K562 (cell line): Measurements from ENCODE around the gene GON4L. TPM values are rescaled to one million over a fixed set of nuclear protein-coding genes. Genes with fewer than 3 reads are reported as not detected.

Experiments used
- polyA plus RNA-seq, 8 experiments: library from polyadenylated mRNA; depleted of rRNA in 4 of 8; stranded (reverse) in 5 of 8; unstranded in 3 of 8; fragments of >200 nt; fragmentation: Nextera tagmentation in 2 of 8; fragmentation: Illumina TruSeq in 1 of 8; extraction: Ambion mirVana in 2 of 8; extraction: Trizol in 1 of 8; gene quantifications; 2 replicates each; pipeline versions ENCODE4 v1.2.1 to v1.2.3, GENCODE V29; 2011 to 2014; ENCODE audit warnings: inconsistent platforms in 1 of 8, missing spikeins in 1 of 8
- small RNA-seq: library from RNA; depleted of rRNA; stranded (forward); fragments of <200 nt; gene quantifications from one replicate; pipeline ENCODE3, GENCODE V24; 2014
- total RNA-seq, 7 experiments: library from RNA; depleted of rRNA in 6 of 7; stranded (reverse); fragments of >200 nt in 6 of 7; fragmentation: Illumina TruSeq in 2 of 7; extraction: Trizol in 2 of 7; gene quantifications; 2 replicates each; pipeline versions ENCODE4 v1.2.1 to v1.2.3, GENCODE V29; 2011 to 2021; ENCODE audit warnings: low replicate concordance in 1 of 7

Gene GON4L
- total and polyA plus RNA-seq, 9 of the 15 experiments (the other 6 are each of a cell fraction or from before 2014, with no cell fraction given), result 20.2 to 47.4 (median 33.6) TPM

Small RNAs within 50 kb of the gene (small RNA-seq; reads per million reads assigned to genes)
- gene RF00015, result not detected

Other genes with a start within 250 kb of the GON4L start
Only the 7 nearest of the 13 such genes appear.
- gene DAP3, start 168.1 kb downstream of the GON4L start, total RNA-seq (2014; rRNA removed), result 129 and 155 TPM in 2 replicates
- 250 and 288 TPM in 2 replicates for gene DAP3, start 168.1 kb downstream of the GON4L start, total RNA-seq (2014; rRNA removed; fragmentation: Illumina TruSeq; extraction: Trizol)
- 202 and 215 TPM in 2 replicates for gene DAP3, start 168.1 kb downstream of the GON4L start, total RNA-seq (2015; rRNA removed; fragmentation: Illumina TruSeq; extraction: Trizol)
- gene DAP3, start 168.1 kb downstream of the GON4L start, total RNA-seq (2021), result 242 and 246 TPM in 2 replicates
- gene DAP3, start 168.1 kb downstream of the GON4L start, polyA plus RNA-seq (2011; rRNA removed), result 431 and 484 TPM in 2 replicates
- 402 and 404 TPM in 2 replicates for gene DAP3, start 168.1 kb downstream of the GON4L start, polyA plus RNA-seq (2014; fragmentation: Illumina TruSeq; extraction: Trizol)
- 100 to 1,000 TPM; 298 to 468 TPM for gene DAP3, start 168.1 kb downstream of the GON4L start, polyA plus RNA-seq (2014; fragmentation: Nextera tagmentation; extraction: Ambion mirVana)
- 344 and 358 TPM in 2 replicates for gene DAP3, start 168.1 kb downstream of the GON4L start, polyA plus RNA-seq (2014; rRNA removed)
- 0.05 and 0.12 TPM in 2 replicates for gene SYT11, start 2.4 kb upstream of the GON4L start, total RNA-seq (2014; rRNA removed)
- 0.07 and 0.13 TPM in 2 replicates for gene SYT11, start 2.4 kb upstream of the GON4L start, total RNA-seq (2014; rRNA removed; fragmentation: Illumina TruSeq; extraction: Trizol)
- gene SYT11, start 2.4 kb upstream of the GON4L start, total RNA-seq (2015; rRNA removed; fragmentation: Illumina TruSeq; extraction: Trizol), result 0.11 TPM in 2 replicates
- 0.18 and 0.20 TPM in 2 replicates for gene SYT11, start 2.4 kb upstream of the GON4L start, total RNA-seq (2021)
- gene SYT11, start 2.4 kb upstream of the GON4L start, polyA plus RNA-seq (2011; rRNA removed), result 0.17 and 0.26 TPM in 2 replicates
- 0.13 and 0.19 TPM in 2 replicates for gene SYT11, start 2.4 kb upstream of the GON4L start, polyA plus RNA-seq (2014; fragmentation: Illumina TruSeq; extraction: Trizol)
- under 1 TPM; 0.08 to 0.11 TPM for gene SYT11, start 2.4 kb upstream of the GON4L start, polyA plus RNA-seq (2014; fragmentation: Nextera tagmentation; extraction: Ambion mirVana)
- 0.05 and 0.11 TPM in 2 replicates for gene SYT11, start 2.4 kb upstream of the GON4L start, polyA plus RNA-seq (2014; rRNA removed)
- gene RIT1, start 54.1 kb upstream of the GON4L start, total RNA-seq (2014; rRNA removed), result 13.5 and 15.8 TPM in 2 replicates
- 24.9 and 28.8 TPM in 2 replicates for gene RIT1, start 54.1 kb upstream of the GON4L start, total RNA-seq (2014; rRNA removed; fragmentation: Illumina TruSeq; extraction: Trizol)
- 18.7 and 20.0 TPM in 2 replicates for gene RIT1, start 54.1 kb upstream of the GON4L start, total RNA-seq (2015; rRNA removed; fragmentation: Illumina TruSeq; extraction: Trizol)
- gene RIT1, start 54.1 kb upstream of the GON4L start, total RNA-seq (2021), result 22.9 and 23.1 TPM in 2 replicates
- 41.7 and 57.6 TPM in 2 replicates for gene RIT1, start 54.1 kb upstream of the GON4L start, polyA plus RNA-seq (2011; rRNA removed)
- 20.8 and 21.2 TPM in 2 replicates for gene RIT1, start 54.1 kb upstream of the GON4L start, polyA plus RNA-seq (2014; fragmentation: Illumina TruSeq; extraction: Trizol)
- 10 to 100 TPM; 53.7 to 57.1 TPM for gene RIT1, start 54.1 kb upstream of the GON4L start, polyA plus RNA-seq (2014; fragmentation: Nextera tagmentation; extraction: Ambion mirVana)
- 19.3 and 20.4 TPM in 2 replicates for gene RIT1, start 54.1 kb upstream of the GON4L start, polyA plus RNA-seq (2014; rRNA removed)
- 65.6 and 72.9 TPM in 2 replicates for gene KHDC4, start 77.2 kb upstream of the GON4L start, total RNA-seq (2014; rRNA removed)
- gene KHDC4, start 77.2 kb upstream of the GON4L start, total RNA-seq (2014; rRNA removed; fragmentation: Illumina TruSeq; extraction: Trizol), result 65.2 and 75.1 TPM in 2 replicates
- gene KHDC4, start 77.2 kb upstream of the GON4L start, total RNA-seq (2015; rRNA removed; fragmentation: Illumina TruSeq; extraction: Trizol), result 75.3 and 77.3 TPM in 2 replicates
- 62.9 and 64.9 TPM in 2 replicates for gene KHDC4, start 77.2 kb upstream of the GON4L start, total RNA-seq (2021)
- gene KHDC4, start 77.2 kb upstream of the GON4L start, polyA plus RNA-seq (2011; rRNA removed), result 185 and 202 TPM in 2 replicates
- gene KHDC4, start 77.2 kb upstream of the GON4L start, polyA plus RNA-seq (2014; fragmentation: Illumina TruSeq; extraction: Trizol), result 61.5 and 78.8 TPM in 2 replicates
- 10 to 100 TPM; 12.1 to 14.4 TPM for gene KHDC4, start 77.2 kb upstream of the GON4L start, polyA plus RNA-seq (2014; fragmentation: Nextera tagmentation; extraction: Ambion mirVana)
- gene KHDC4, start 77.2 kb upstream of the GON4L start, polyA plus RNA-seq (2014; rRNA removed), result 127 and 132 TPM in 2 replicates
- 0.64 TPM in 1 of 2 replicates, not detected in the other for gene RXFP4, start 84.4 kb upstream of the GON4L start, total RNA-seq (2014; rRNA removed)
- not detected in 2 replicates for gene RXFP4, start 84.4 kb upstream of the GON4L start, total RNA-seq (2014; rRNA removed; fragmentation: Illumina TruSeq; extraction: Trizol)
- gene RXFP4, start 84.4 kb upstream of the GON4L start, total RNA-seq (2015; rRNA removed; fragmentation: Illumina TruSeq; extraction: Trizol), result not detected in 2 replicates
- not detected in 2 replicates for gene RXFP4, start 84.4 kb upstream of the GON4L start, total RNA-seq (2021)
- gene RXFP4, start 84.4 kb upstream of the GON4L start, polyA plus RNA-seq (2011; rRNA removed), result not detected in 2 replicates
- gene RXFP4, start 84.4 kb upstream of the GON4L start, polyA plus RNA-seq (2014; fragmentation: Illumina TruSeq; extraction: Trizol), result not detected in 2 replicates
- gene RXFP4, start 84.4 kb upstream of the GON4L start, polyA plus RNA-seq (2014; fragmentation: Nextera tagmentation; extraction: Ambion mirVana), result not detected
- gene RXFP4, start 84.4 kb upstream of the GON4L start, polyA plus RNA-seq (2014; rRNA removed), result not detected in 2 replicates
- 113 and 119 TPM in 2 replicates for gene ARHGEF2, start 121.3 kb upstream of the GON4L start, total RNA-seq (2014; rRNA removed)
- gene ARHGEF2, start 121.3 kb upstream of the GON4L start, total RNA-seq (2014; rRNA removed; fragmentation: Illumina TruSeq; extraction: Trizol), result 59.1 and 66.7 TPM in 2 replicates
- gene ARHGEF2, start 121.3 kb upstream of the GON4L start, total RNA-seq (2015; rRNA removed; fragmentation: Illumina TruSeq; extraction: Trizol), result 62.2 and 63.9 TPM in 2 replicates
- 147 and 162 TPM in 2 replicates for gene ARHGEF2, start 121.3 kb upstream of the GON4L start, total RNA-seq (2021)
- 52.8 and 100 TPM in 2 replicates for gene ARHGEF2, start 121.3 kb upstream of the GON4L start, polyA plus RNA-seq (2011; rRNA removed)
- 121 and 136 TPM in 2 replicates for gene ARHGEF2, start 121.3 kb upstream of the GON4L start, polyA plus RNA-seq (2014; fragmentation: Illumina TruSeq; extraction: Trizol)
- gene ARHGEF2, start 121.3 kb upstream of the GON4L start, polyA plus RNA-seq (2014; fragmentation: Nextera tagmentation; extraction: Ambion mirVana), result 1 to 10 TPM; 7.1 to 8.9 TPM
- gene ARHGEF2, start 121.3 kb upstream of the GON4L start, polyA plus RNA-seq (2014; rRNA removed), result 79.1 and 95.7 TPM in 2 replicates
- gene SSR2, start 163.7 kb upstream of the GON4L start, total RNA-seq (2014; rRNA removed), result 161 and 196 TPM in 2 replicates
- 211 and 214 TPM in 2 replicates for gene SSR2, start 163.7 kb upstream of the GON4L start, total RNA-seq (2014; rRNA removed; fragmentation: Illumina TruSeq; extraction: Trizol)
- gene SSR2, start 163.7 kb upstream of the GON4L start, total RNA-seq (2015; rRNA removed; fragmentation: Illumina TruSeq; extraction: Trizol), result 228 TPM in 2 replicates
- gene SSR2, start 163.7 kb upstream of the GON4L start, total RNA-seq (2021), result 167 and 183 TPM in 2 replicates
- 411 and 494 TPM in 2 replicates for gene SSR2, start 163.7 kb upstream of the GON4L start, polyA plus RNA-seq (2011; rRNA removed)
- 350 and 402 TPM in 2 replicates for gene SSR2, start 163.7 kb upstream of the GON4L start, polyA plus RNA-seq (2014; fragmentation: Illumina TruSeq; extraction: Trizol)
- gene SSR2, start 163.7 kb upstream of the GON4L start, polyA plus RNA-seq (2014; fragmentation: Nextera tagmentation; extraction: Ambion mirVana), result 100 to 1,000 TPM; 370 to 392 TPM
- gene SSR2, start 163.7 kb upstream of the GON4L start, polyA plus RNA-seq (2014; rRNA removed), result 240 and 277 TPM in 2 replicates